Heart left ventricle (tissue), 16 donors: ENCODE data around the gene LYZL6. TPM values are rescaled to one million over a fixed set of nuclear protein-coding genes. Genes with fewer than 3 reads are reported as not detected.

Experiments
- ATAC-seq, 4 donors: fragments of 200-7000 bp; cut with Tn5 transposase; one replicate each; pipeline ENCODE4 v1.9.1; 2020 to 2022; ENCODE audit warnings: moderate library complexity in 4 of 4, mild to moderate bottlenecking in 3 of 4, moderate number of reproducible peaks in 1 of 4
- DNase-seq, 5 donors: peaks; one replicate each; pipeline ENCODE4 v3.0.0-alpha.2; 2020
- H3K27ac ChIP-seq, 12 donors: fragments of 200-600 bp; sonication (generic) in 4 of 12; one replicate each; pipeline versions ENCODE4 v1.5.0 to v1.8.0; 2016 to 2022; ENCODE audit warnings: mild to moderate bottlenecking in 2 of 12
- H3K27me3 ChIP-seq, 9 donors: fragments of 200-600 bp; sonication (generic) in 2 of 9; one replicate each; pipeline versions ENCODE4 v1.5.1 to v1.8.0; 2016 to 2022; ENCODE audit warnings: mild to moderate bottlenecking in 3 of 9
- H3K36me3 ChIP-seq, 9 donors: fragments of 200-600 bp; sonication (generic) in 2 of 9; one replicate each; pipeline versions ENCODE4 v1.5.0 to v1.8.0; 2018 to 2022; ENCODE audit warnings: mild to moderate bottlenecking in 2 of 9
- H3K4me1 ChIP-seq, 12 donors: fragments of 200-600 bp; sonication (generic) in 4 of 12; one replicate each; pipeline versions ENCODE4 v1.5.0 to v1.8.0; 2016 to 2022; ENCODE audit warnings: mild to moderate bottlenecking in 3 of 12
- H3K4me3 ChIP-seq, 12 donors: fragments of 200-600 bp; sonication (generic) in 4 of 12; one replicate each; pipeline versions ENCODE4 v1.5.0 to v1.8.0; 2017 to 2022; ENCODE audit warnings: mild to moderate bottlenecking in 9 of 12, moderate library complexity in 4 of 12
- H3K9me3 ChIP-seq, 12 donors: fragments of 200-600 bp; sonication (generic) in 4 of 12; one replicate each; pipeline versions ENCODE4 v1.5.0 to v1.8.0; 2016 to 2022; ENCODE audit warnings: mild to moderate bottlenecking in 1 of 12
- CTCF ChIP-seq, 12 donors: fragments of 200-600 bp; sonication (generic) in 4 of 12; IDR thresholded peaks; one replicate each; pipeline versions ENCODE4 v1.5.0 to v1.8.0; 2018 to 2022; ENCODE audit warnings: antibody characterized with exemption in 12 of 12, mild to moderate bottlenecking in 5 of 12
- POLR2A ChIP-seq, 2 donors: fragments of 450-650 bp; IDR thresholded peaks; one replicate each; pipeline ENCODE4 v1.6.1; 2017; ENCODE audit warnings: antibody characterized with exemption in 2 of 2, mild to moderate bottlenecking in 2 of 2, moderate library complexity in 2 of 2
- WGBS, 4 donors: extraction: QIAGEN DNeasy Blood & Tissue Kit in 2 of 4; methylation state at CpG; one replicate each; pipeline versions ENCODE4 v1.1.5 to v1.1.7; 2013 to 2018; 5-methylcytosine and 5-hydroxymethylcytosine counted together
- intact Hi-C, 10 donors: fragments of 100-400 bp; cut with DNase I; formaldehyde crosslinking; loops; one replicate each; pipeline versions ENCODE4 v1.11.1 to v1.14.2; 2022
- polyA plus RNA-seq, 2 donors: library from polyadenylated mRNA; stranded (reverse); fragments of 200-250 nt; gene quantifications; one replicate each; pipeline ENCODE4 v1.2.3, GENCODE V29; 2013
- total RNA-seq, 9 donors: library from RNA; depleted of rRNA in 2 of 9; stranded (reverse); fragments of >200 nt in 2 of 9; fragmentation: NEBNext Ultra II Directional in 3 of 9; extraction: Animal tissue kit (Norgen Biotek cat#: 25700) in 3 of 9; gene quantifications; one replicate each; pipeline versions ENCODE4 v1.1.0 to v1.2.4, GENCODE V29; 2016 to 2023
- donor health status: ischemic (EF 13 %, LVEDD 7.1; RV severe dilation, severe dysfunction).
- donor health status: healthy with polysubstance abuse.
- donor health status: DM: no; HTN: yes; CAD: no.
- donor health status: DM: no; HTN: no; CAD: no.
- donor health status: ischemic (EF 25% LVEDD 6.9; RV normal size, moderate dysfunction).
- donor health status: ischemic (EF 25% LVEDD 5.7; RV mildly dilated, moderate dysfunction).
- donor health status: healthy.
- donor health status: DM: yes; HTN: yes; CAD: no.
- donor health status: ischemic (EF 35%, LVEDD 5.7; RV mildly dilated, moderate dysfunction).
- donor health status: nonischemic (EF 11% LVEDD 7.7; RV severe dilation, severe dysfunction).
- donor health status: DM: yes; HTN: yes; CAD: no.
- donor health status: PGD.
- donor health status: ischemic (EF 29% LVEDD 5.4; RV normal size, mild dysfunction).
- donor health status: nonischemic (EF 23%, LVEDD 6.1; RV moderate dilation, normal function).

LYZL6 gene
- total and polyA plus RNA-seq, 11 donors = not detected

- no peaks in the 10 kb centered on the region for H3K27me3 ChIP-seq
- WGBS, 4 donors = 70 to 83% (median 78%) methylated on average over 4 of the region's 4 CpGs
- peaks cover 0 to 25% (median 11%) of the 10 kb centered on the region in 12 donors for H3K4me1 ChIP-seq
- ATAC-seq (no peak), DNase-seq (no peak)
- no peak overlapping the region for H3K4me3 ChIP-seq
- TF ChIP-seq POLR2A (IDR thresholded peaks at IDR 0.05) (no peak), CTCF (IDR thresholded peaks at IDR 0.05) (no peak)
- peak overlapping the region in 5 of 12 donors; percentile 15 to 31 (median 25) for H3K27ac ChIP-seq
- no peaks in the 10 kb centered on the region for H3K36me3 ChIP-seq
- intact Hi-C loops = loop anchor here in 7 of 10 donors (2.0 to 10.0 kb wide), 6 partner anchors 99 to 512 kb away; partner anchors contain the start of gene ZNHIT3 (in 1 of the 7)
- no peaks in the 10 kb centered on the region for H3K9me3 ChIP-seq
These were observed 29.4 kb upstream of the LYZL6 start for GRCh38 chr17:35972945-35973332.

DNA sequence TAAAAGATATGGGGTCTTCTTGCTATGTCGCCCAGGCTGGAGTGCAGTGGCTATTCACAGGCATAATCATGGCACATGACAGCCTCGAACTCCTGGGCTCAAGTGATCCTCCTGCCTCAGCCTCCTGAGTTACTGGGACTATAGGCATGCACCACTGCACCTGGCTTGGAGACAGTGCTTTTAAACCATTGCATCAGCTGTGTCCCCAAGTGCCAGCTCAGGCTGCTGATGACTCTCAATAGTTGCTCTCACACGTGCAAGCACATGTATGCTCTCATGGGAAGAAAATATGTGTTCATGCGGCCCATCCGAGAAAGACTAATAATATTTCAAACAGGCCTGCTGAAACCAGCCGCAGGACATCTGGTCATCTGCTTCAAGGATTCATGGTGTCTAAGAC is 29.0 kb upstream of the LYZL6 start:
- TF ChIP-seq POLR2A (IDR thresholded peaks at IDR 0.05) (no peak), CTCF (IDR thresholded peaks at IDR 0.05) (no peak)
- peak overlapping the region in 1 of 12 donors; percentile 31 for H3K27ac ChIP-seq
- DNase-seq (no peak), ATAC-seq (no peak)
- H3K36me3 ChIP-seq = no peaks in the 10 kb centered on the region
- WGBS, 4 donors = 78 to 95% (median 82%) methylated on average over 6 of the region's 6 CpGs
- intact Hi-C loops = loop anchor here in 7 of 10 donors (2.0 to 10.0 kb wide), 6 partner anchors 100 to 512 kb away; partner anchors contain the start of gene ZNHIT3 (in 1 of the 7)
- H3K4me1 ChIP-seq = peaks cover 0 to 25% (median 11%) of the 10 kb centered on the region in 12 donors
- H3K4me3 ChIP-seq = no peak overlapping the region
- no peaks in the 10 kb centered on the region for H3K27me3 ChIP-seq
- no peaks in the 10 kb centered on the region for H3K9me3 ChIP-seq

DNA sequence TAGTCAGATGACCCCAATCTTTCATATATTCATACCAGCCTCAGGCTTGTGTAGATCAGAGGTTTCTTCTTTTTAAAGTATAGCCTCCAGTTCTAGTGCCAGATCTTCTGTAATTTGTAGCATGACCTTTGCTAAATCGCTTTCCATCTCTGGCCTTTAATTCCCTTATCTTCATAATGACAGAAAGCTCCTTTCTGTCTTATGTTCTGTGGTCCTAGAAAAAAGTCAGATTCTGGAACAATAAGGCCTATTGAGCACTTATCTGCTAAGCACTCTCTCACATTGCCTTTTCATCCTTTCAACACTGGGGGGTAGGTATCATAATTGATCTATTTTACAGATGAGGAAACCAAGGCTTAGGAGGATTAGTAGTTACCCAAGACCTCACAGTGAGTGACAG is 28.6 kb upstream of the LYZL6 start:
- no peaks in the 10 kb centered on the region for H3K36me3 ChIP-seq
- no peak overlapping the region for H3K4me3 ChIP-seq
- WGBS, 4 donors = 77 to 91% (median 84%) methylated on average over 1 of the region's 1 CpG
- no peaks in the 10 kb centered on the region for H3K9me3 ChIP-seq
- ATAC-seq (no peak), DNase-seq (no peak)
- peaks cover 0 to 25% (median 11%) of the 10 kb centered on the region in 12 donors for H3K4me1 ChIP-seq
- intact Hi-C loops = loop anchor here in 7 of 10 donors (2.0 to 10.0 kb wide), 6 partner anchors 100 to 513 kb away; partner anchors contain the start of gene ZNHIT3 (in 1 of the 7)
- no peaks in the 10 kb centered on the region for H3K27me3 ChIP-seq
- no peak overlapping the region for H3K27ac ChIP-seq
- TF ChIP-seq CTCF (IDR thresholded peaks at IDR 0.05) (no peak), POLR2A (IDR thresholded peaks at IDR 0.05) (no peak)

- ATAC-seq = peak; percentile 67 to 81 (median 75)
- H3K4me3 ChIP-seq = no peak overlapping the region
- H3K27me3 ChIP-seq = no peaks in the 10 kb centered on the region
- DNase-seq = peak in 4 of 5 donors; percentile 63 to 78 (median 69)
- TF ChIP-seq CTCF (IDR thresholded peaks at IDR 0.05) = peak; percentile 72 to 94 (median 84)
- TF ChIP-seq POLR2A (IDR thresholded peaks at IDR 0.05) = no peak
- no peak overlapping the region for H3K27ac ChIP-seq
- 38 to 48% (median 41%) methylated on average over 8 of the region's 8 CpGs for WGBS, 4 donors
- H3K4me1 ChIP-seq = peaks cover 0 to 22% (median 11%) of the 10 kb centered on the region in 12 donors
- H3K36me3 ChIP-seq = no peaks in the 10 kb centered on the region
- intact Hi-C loops = loop anchor here in 9 of 10 donors (1.0 to 10.0 kb wide), 11 partner anchors 102 to 515 kb away; partner anchors contain the start of gene ZNHIT3 (in 1 of the 9)
- no peaks in the 10 kb centered on the region for H3K9me3 ChIP-seq
These were observed 26.3 kb upstream of the LYZL6 start for GRCh38 chr17:35969558-35970380.
